ENCODE data around the gene RBBP7.

Gene RBBP7

DNA sequence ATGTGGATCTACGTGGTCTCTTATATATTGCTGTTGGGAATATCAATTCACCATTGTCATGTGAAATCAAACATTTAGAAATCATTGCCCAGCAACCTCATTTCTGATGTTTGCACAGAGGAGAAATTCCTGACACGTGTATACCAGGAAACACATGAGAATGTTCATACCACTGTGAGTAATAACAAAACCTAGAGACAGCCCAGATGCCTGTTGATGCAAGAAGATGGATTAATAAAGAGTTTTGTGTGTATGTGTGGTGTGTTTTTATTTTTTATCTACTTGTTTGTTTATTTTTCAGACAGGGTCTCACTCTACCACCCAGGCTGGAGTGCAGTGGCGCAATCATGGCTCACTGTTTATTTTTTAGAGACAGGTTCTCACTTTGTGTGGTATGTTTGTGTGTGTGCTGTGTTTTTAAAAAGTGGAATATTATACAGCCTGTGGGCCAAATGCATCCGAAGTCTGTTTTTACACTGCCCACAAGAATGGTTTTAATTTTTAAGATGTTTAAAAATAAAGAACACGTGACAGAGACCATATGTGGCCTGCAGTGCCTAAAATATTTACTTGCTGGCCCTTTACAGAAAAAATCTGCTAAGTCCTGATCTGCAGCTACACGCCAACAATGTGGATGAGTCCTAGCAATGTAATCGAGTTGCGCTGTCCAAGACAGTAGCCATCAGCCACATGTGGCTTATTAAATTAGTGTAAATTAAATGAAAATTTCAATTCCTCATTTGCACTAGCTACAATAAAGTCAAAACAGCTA, 44.7 kb downstream of the RBBP7 start:
- no peak for DNase-seq (ENCODE audit: low spot score)

DNA sequence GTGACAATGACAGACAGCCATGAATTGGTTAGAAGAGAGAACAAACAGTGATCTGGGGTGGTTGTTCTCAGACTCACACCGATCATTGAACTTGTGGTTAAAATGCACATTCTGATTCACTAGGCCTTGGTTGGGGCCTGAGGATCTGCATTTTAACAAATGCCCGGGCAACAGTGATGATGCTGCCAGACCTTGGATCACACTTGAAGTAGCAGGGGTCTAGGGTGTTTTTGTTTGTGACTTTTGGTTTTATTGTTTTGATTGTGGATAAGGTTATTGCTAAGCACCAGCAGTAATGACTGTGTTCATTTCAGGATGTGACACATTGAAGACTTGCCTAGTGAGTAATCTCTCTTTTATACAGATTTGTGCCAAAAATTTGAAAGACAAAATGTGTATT, 47.4 kb downstream of the RBBP7 start:
- no peak for DNase-seq (ENCODE audit: low spot score)

DNA sequence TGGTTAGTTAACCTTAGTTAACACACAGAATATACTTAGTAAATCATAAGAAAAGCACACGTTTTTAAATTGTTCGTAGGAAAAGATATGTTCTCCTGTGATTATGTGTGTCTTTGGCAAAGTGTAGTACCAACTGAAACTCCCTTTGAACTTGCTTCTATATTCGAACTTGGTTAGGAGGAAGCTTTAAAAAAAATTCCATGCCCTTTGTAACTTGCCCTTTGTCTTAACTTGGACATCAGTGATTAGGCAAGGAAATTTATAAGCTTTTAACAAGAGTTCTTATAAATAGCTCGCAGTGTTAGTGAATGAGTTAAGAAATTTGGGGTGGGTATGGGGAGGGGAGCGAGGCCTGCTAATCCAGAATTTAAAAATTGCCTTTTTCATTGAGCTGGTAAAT, 50.5 kb downstream of the RBBP7 start:
- no peak for DNase-seq (ENCODE audit: low spot score)

DNA sequence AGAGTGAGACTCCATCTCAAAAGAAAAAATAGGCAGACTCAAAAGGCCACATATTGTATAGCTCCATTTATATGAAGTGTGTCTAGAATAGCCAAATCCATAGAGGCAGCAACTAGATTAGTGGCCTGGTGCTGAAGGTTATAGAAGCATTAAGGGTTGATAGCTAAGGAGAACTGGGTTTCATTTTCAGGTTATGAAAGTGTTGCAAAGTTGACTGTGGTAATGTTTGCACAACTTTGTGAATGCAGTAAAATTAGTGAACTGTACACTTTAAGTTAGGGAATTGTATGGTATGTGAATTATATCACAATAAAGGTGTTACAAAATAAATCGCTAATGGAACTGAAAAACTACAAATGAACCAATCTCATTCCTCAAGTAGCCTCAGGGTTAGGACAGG, 55.6 kb downstream of the RBBP7 start:
- DNase-seq (ENCODE audit: low spot score): no peak

DNA sequence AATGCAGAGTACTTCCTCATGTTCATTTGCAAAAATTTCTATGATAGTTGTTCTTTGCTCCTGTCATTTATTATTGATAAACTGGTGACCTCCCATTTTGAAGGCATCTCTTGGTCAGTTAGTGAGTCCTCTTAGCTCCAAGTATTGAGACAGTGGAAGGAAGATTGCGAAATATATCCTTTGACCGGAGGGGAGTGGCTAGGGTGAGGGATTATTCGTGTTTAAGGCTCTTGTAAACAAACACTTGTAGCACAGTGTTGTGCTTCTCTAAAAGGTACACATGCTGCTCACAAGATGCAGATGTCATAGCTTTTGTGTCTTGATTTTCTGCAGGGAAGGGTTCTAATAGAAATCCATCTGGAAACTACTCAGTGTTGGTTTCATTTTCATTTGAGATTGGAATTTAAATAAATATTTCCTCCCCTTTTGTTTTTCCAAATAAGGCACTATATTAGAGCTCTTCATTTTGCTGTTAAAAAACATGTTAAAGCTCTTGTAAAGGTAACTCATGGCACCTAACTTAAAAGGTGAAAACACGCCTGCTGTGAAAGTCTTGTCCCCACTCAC, 62.1 kb downstream of the RBBP7 start:
- no peak for DNase-seq (ENCODE audit: low spot score)

DNA sequence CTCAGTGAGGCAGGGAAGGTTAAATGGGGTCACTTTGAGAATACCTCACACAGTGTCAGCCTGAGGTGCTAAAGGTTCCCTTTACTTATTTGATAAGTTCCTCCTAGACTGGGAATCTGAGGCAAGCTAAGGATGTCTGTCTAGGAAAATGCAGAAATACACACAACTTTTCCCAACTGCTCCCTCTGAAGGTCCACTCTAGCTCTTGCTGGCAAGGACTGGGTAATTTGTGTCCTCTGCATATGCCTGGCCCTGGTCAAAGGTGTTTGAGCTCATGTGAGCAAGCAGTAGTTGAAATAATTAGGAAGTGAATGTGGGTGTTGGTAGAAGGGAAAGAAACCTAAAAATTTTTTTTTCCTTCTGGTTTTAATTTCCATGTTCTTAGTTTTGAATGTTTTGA, 62.6 kb downstream of the RBBP7 start:
- no peak for DNase-seq (ENCODE audit: low spot score)

DNA sequence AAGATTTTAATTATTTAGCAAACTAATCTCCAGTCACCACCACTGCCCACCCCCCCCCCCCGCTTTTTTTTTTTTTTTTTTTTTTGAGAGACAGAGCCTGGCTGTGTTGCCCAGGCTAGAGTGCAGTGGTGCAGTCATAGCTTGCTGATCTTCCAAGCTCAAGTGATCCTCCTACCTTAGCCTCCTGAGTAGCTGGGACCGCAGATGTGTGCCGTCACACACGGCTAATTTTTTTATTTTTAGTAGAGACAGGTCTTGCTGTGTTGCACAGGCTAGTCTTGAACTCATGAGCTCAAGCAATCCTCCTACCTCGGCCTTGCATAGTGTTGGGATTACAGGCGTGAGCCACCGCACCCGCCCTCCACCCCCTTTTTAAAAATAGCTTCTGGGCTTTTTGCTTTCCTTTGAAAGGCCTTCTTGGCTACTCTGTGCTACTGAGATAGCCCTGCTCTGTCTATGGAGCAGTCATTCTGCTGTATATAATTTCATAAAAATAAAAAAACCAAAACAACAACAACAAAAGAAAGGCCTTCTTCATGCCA, 65.2 kb downstream of the RBBP7 start:
- DNase-seq (ENCODE audit: low spot score): no peak

DNA sequence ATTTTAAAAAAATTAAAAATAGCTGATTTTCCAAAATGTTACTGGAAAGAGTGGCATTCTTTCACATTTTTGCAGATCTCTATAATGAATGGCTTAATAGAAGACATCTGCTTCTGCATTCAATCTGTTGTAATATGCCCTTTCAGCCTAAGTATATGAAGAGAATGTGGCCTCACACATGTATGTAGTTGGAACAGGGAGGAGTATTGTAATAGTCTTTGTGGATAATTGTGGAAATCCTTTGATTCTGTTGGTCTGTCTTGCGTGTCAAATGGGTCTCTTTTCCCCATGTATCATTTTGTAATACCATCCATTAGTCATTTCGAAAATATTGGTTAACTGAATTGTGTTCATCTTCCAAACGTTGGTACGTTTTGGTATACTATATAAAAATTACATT, 72.3 kb downstream of the RBBP7 start:
- no peak for DNase-seq (ENCODE audit: low spot score)

DNA sequence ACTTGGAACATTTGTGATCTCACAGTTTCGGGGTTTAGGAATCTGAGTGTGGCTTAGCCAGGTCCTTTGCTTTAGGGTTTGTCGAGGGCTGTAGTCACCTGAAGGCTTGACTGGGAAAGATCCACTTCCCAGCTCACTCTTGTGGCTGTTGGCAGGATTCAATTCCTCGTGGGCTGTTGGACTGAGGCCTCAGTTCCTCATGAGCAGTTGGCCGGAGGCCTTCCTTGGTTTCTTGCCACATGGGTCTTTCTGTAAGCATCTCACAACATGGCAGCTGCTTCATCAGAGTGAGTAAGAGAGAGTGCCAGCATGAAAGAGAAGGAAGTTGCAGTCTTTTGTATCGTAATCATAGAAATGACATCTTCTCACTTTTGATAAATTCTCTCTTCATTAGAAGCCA, 72.8 kb downstream of the RBBP7 start:
- no peak for DNase-seq (ENCODE audit: low spot score)

DNA sequence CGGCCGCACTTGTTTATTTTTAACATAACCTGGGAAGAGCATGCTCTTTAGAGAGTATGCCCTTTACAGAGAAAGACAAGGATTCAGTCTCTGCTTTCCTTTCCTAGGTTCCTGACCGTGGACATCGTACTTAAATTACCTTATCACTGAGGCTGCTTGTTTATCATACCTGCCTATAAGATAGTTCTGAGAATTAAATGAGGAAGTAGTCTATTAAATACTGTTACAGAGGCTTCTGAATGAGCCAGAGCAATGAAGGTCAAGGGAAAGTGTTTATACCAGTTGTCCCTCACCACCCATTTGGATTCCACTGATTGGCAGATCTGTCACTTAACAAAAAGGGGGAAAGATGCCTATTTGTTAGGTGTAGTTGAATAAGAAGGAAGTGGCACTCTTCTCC, 73.9 kb downstream of the RBBP7 start:
- no peak for DNase-seq (ENCODE audit: low spot score)
